ENCODE results near the gene MEGF8.

The MEGF8 gene, protein sequence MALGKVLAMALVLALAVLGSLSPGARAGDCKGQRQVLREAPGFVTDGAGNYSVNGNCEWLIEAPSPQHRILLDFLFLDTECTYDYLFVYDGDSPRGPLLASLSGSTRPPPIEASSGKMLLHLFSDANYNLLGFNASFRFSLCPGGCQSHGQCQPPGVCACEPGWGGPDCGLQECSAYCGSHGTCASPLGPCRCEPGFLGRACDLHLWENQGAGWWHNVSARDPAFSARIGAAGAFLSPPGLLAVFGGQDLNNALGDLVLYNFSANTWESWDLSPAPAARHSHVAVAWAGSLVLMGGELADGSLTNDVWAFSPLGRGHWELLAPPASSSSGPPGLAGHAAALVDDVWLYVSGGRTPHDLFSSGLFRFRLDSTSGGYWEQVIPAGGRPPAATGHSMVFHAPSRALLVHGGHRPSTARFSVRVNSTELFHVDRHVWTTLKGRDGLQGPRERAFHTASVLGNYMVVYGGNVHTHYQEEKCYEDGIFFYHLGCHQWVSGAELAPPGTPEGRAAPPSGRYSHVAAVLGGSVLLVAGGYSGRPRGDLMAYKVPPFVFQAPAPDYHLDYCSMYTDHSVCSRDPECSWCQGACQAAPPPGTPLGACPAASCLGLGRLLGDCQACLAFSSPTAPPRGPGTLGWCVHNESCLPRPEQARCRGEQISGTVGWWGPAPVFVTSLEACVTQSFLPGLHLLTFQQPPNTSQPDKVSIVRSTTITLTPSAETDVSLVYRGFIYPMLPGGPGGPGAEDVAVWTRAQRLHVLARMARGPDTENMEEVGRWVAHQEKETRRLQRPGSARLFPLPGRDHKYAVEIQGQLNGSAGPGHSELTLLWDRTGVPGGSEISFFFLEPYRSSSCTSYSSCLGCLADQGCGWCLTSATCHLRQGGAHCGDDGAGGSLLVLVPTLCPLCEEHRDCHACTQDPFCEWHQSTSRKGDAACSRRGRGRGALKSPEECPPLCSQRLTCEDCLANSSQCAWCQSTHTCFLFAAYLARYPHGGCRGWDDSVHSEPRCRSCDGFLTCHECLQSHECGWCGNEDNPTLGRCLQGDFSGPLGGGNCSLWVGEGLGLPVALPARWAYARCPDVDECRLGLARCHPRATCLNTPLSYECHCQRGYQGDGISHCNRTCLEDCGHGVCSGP (N-terminal part only)

DNA sequence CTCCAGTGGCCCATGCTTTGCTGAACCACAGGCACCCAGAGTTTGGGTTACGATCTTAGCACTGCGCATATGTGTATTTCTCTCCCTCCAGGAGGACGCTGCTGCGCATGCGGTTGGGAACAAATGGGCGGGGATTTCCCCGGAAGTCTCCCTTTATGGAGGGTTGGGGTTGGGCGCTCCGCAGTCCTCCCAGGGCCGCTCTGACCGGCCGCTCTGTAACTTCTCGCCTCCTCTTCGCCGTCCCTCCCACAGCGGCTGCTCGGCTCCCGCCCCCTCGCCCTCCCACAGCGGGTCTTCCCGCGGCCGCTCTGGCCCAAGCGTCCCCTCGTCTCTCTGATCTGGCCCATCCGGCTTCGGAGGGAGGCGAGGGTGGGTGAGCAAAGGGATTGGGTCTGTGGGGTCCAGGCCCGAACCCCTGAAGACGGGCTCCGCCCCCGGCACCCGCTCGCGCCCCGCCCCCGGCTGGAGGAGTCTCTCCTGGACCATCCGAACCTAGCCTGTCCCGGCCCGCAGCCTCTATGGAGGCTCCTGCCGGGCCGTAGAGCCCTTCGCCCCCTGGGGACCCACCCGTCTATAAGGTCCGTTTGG, at the start of gene MEGF8:
Gene MEGF8 (plus strand): TSS at position 328 of the 588 bp plus-strand sequence. CDS start 609 bp downstream, outside the sequence.
- DNase-seq = peak; percentile 99 to 100

DNA sequence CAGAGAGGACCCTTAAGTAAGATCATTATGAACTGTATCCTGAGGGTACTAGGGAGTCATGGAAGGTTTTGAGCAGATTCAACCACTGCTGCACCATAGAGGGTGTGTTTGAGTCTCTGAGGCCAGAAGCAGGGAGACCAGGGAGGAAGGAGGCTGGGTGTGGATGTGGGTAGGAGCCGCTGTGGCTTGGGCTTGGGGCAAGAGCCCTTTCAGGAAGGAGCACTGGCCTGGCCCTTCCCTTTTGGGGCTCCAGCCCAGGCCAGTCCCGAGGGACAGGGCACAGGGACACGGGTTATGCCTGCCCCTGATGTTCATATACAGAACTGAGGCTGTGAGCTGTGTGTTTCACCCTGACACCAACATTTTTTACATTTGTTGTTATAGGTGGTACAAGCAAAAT, 49.2 kb upstream of the MEGF8 start:
- DNase-seq = no peak

DNA sequence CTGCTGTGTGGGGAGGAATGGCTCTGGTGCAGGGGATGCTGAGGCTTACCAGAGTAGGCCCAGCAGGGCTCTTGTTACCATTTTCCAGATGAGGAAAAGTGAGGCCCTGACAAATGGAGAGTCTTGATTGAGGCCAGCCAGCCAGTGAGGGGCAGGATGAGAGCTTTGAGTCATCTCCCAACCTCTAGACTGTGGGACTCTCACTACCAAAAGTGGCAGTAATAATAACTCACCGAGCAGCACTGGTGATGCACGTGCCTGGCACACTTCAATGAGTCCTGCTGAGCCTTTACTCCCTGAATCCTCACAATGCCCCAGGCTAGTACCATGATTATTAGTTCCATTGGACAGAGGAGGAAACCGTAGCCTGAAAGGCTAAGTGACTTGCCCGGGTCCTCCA, 48.6 kb upstream of the MEGF8 start:
- DNase-seq = no peak

DNA sequence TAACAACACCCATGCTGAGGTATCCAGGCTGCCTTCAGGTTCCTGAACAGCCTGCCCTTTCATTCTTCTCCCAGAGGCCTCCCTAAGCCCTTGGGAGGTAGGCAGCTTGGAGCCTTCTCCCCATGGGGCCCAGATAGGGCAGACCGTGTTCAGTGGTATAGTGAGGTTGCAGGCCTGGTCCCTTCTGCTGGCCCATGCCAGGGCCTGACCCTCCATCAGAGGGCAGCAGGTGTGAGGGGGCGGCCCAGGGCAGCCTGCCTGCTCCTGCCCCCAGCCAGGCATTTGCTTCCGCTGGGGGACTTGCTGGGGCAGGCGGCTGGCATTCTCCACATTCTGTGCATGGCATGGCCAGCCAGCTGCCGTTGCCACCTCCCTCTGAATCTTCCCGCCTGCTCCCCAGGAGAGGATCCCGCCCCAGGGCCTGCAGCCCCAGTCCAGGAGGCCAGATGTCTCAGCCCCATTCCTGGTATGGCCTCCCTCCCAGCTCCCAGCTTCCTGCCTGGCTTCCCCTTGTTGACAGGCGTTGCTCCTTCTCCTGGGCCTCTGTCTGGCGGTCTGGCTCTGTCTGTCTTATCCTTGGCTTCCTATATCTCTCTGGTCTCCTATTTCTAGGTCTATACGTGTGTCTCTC, 47.5 kb upstream of the MEGF8 start:
- peak; percentile 5 to 32 for DNase-seq

DNA sequence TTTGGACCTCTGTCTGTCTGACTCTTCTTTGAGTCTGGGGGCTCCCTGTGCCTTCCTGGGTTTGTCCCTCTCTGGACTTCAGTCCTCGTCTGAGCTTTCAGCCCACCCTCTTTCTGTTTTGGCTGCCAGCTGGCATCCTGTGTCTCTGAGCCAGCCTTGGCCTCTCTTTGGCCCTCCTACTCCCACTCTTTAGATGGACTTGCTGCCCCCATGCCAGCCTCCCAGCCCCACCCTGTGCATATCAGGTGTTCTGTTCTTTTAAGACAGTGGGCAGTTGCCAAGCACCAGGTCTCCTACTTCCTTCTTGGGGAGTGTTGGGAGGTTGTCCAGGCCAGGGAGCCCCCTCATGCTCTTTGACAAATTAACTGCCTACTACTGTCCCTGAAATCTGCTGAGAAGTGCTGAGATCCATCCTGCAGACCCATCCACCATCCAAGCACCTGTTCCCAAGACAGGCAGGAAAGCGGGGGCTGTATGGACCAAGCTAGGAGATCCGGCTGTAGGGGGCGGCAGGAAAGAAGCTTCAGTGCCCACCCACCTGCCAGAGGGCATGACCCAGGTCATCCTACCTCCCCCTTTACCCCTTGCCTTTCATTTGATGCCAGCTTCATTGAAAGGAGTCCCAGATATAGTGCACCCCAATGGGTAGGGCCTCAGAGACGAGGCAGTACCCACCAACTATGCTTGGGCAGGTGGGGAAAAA, 46.8 kb upstream of the MEGF8 start:
- DNase-seq = no peak

DNA sequence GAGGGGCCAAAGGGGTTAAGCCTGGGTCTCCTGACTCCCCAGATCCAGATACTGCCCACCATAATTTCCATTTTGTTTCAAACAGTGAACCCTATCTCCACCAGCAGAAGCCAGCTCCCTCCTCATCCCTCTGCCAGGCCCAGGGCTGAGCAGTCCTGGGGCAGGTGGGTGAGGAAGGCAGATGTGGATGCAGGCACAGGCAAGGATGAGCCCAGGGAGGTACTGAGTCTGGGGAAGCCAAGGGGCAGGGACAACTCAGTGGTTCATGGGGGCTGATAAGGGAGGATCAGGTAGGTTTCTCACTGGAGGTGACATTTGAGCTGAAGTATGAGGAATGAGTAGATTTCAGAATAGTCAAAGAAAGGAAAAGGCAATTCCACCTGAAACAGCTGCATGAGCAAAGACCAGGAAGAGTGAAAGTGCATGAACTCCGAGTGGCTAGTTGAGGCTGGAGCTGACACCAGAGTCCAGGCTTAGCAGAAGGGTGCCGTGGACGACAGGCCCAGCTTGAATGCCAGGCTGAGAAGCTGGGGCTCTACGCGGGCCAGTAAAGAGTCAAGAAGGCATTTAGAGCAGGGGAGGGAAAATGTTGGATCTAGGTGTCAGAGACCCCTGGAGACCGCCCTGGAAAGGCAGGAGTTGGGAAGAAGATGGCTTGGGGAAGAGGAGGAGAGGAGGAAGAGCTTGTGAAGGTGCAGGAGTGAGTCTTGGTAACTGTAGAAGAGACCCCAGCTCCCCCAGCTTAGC, 46.1 kb upstream of the MEGF8 start:
- DNase-seq = peak in 1 of 2 experiments; percentile 74

DNA sequence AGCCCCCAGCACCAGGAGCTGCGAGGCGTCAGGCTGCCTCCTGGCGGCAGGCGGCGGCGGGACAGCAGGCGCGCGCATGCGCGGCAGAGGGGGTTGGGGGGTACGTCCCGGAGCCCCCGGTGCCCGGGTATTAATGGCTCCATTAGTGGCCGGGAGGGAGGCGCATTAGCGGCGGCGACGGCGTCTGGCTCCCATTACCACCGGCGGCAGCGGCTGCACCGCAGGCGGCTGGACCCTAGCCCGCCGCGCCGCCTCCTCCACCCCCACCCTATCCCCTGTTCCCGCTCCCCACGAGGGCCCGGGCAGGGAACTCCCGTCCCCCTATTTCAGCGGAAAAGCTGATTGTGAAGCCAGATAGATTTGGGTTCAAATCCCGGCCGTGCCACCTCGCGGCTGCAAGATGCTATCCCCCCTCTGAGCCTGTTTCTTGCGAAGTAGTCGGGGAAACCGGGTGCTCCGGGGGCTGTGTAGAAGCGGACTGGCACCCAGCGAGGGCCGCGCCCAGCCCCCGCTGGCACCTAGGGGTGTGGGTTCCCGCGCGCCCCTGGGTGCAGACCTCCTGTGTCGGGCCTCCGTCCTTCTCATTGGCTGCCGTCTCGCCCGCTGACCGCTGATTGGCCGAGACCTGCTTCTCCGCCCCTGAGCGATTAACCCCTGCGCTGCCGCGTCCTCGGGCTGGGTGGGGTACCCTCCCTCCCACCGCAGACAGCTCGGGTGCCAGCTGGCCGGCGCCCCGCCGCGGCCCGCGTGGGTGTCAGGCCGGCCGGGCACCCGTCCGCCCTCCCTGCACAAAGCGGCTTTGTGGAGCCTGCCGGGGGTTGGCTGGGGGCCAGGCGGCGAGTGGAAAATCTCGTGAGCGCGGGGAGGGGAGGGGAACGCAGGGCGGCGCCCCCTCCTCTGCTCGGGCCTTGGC, 45.3 kb upstream of the MEGF8 start:
- peak; percentile 86 to 89 for DNase-seq

DNA sequence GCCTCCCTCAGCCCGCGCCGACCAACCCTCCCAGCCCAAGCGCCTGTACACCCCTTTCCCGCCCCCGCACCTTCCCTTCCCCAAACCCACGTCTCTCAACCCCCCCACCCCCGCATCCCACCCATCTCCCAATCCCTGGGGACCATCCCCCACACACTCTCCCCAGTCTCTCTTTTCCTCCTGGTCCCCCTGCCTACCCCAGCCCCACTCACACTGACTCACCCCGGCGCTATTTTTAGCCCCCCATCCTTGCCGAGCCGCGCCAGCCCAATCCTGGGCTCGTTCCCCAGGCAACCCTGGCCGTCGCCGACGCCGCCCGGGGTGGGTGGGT, 44.7 kb upstream of the MEGF8 start:
- peak in 1 of 2 experiments; percentile 31 for DNase-seq

DNA sequence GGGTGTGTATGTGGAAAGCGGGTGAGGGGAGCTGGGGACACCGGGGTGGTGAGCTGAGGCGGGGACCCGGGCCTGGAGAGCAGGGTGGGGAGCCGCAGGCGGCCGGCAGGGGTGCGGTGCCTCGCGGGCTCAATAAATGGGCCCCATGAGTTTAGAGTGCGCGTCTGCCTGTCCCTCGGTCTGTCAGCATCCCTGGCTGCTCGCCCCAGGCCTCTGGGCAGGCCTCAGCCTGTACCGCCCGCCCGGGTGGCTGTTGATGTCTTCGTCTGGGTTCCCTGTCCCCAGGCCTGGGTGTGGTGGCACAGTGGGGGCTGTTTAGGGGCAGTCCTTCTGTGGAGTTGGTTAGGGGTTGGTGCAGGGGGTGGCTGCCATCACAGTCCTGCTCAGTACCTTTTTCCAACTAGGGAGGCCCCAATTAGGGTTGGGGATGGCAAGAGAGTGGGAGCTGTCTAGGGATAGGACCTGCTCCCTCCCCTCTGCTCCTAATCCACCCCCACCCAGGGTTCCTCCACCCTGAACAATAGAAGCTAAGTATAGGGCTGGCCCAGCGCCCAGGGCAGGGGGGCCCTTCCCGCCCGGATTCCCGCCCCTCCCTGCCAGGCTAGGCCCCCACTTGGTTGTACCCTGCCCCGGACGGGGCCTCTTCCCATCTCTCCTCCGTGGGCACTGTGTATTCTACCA, 44.1 kb upstream of the MEGF8 start:
- DNase-seq = peak; percentile 50 to 72

DNA sequence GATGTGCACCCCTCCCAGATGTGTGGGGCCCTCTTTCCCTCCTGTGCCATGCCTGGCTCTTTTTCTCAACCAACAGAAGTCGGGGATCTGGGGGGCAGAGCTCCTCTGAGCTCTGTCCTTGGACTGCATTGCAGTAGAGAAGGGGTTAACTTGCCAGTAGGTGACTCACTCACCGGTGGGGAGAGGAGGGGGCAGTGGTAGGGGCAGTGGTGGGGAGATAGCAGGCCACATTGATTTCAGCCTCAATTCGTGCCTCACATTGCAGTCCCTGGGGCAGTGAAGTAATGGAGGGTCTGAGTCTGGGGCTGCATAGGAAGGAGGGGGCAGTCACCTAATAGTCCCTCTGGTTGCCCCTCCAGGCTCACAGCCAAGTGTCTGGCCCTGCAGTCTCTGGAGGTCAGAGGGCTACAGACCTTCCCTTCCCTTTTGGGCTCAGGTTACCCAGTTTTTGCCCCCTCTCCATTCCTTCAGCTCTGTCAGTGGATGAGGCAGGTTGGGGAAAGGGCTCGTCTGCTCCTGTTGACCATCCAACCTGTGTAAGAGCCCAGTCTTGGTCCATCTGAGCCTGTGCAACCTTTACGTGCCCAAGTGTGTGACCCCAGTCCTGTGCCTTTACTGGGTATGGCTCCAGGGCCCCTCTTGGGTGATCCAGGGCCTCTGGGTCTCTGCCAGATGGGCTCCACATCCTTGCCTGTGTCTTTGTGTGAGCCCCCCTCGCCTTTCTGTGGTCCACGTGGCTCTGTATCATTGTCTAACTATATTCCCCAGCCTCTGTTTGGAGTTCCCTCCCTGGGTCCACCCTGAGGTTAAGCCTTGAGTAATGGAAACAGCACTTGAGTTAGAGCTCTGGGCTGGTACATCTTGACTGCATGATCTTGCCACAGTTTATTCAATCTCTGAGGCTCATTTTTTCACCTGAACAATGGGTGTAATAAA, 43.3 kb upstream of the MEGF8 start:
- DNase-seq = no peak

DNA sequence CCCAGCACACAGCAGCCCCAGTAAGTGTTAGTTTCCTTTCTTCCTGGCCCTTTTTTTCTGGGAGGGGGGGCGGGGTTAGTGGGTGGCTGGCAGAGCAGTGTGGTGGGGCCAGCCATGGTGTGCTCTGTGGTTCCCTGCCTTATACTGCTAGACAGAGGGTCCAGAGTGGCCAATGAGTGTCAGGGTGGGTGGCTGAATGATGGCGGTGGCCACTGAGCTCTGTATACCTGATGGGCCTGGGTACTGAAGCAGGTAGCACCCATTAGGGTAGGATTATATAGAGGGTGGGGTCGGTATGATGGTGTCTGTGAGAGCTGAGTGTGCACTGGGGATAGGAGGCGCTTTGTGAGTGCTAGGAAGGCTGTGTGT, 42.6 kb upstream of the MEGF8 start:
- no peak for DNase-seq

DNA sequence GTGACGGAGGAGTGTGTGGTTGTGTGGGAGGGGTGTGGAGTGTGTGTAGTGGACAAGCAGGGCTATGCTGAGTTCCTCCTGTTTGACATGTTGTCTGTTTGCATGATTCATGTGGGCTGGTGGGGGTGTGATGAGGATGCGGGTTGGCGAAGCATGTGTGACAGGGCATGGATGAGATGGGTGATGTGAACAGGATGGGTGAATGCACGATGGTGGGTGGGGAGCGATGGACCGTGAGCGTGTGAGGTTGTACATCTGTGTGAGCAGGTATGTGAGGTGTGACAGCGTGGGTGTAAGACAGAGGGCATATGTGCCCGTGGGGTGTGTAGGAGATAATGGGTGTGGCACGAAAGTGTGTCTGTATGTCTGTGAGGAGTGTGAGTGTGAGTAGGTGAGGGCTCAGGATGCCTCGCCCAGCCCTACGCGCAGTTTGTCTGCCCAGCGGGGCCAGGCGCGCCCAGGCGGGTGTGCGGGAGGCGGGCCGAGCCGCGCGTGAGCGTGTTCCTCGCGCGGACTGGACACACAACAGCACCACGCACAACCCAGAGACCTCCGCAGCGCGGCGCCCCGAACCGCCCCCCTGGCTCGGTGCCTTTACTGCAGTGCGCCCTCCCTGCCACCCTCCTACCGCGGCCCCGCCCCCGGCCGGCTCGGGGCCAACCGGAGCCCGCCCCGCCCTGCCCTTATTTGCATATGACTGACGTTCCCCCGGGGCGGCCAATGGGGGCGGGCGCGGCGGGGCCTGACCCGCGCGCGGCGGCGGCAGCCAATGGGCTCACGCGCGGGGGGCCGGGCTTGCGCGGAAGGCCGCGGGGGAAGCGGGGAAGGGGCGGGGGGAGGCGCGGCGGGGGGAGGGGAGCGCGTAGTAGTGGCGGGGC, 42.0 kb upstream of the MEGF8 start:
- peak; percentile 87 to 88 for DNase-seq

DNA sequence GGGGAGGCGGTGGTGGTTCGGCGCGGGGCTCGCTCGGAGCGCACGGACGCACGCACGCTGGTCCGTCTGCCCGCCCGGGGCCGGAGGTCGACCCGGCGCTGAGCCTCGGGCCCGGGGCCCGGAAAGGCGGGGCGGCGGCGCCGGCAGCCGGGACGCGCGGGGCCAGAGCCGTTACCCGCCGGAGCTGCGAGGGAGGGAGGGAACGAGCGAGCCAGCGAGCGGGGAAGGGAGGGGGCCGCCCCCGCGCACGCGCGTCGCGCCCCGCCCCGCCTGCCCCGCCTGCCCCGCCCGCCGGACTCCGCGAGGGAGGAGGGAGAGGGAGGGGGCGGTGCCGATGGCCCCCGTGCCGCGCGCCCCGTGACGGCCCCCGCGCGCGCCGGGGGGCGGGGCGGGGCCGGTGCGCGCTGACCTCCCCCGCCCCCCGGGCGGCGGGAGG, 41.4 kb upstream of the MEGF8 start:
- DNase-seq = peak; percentile 51 to 53

DNA sequence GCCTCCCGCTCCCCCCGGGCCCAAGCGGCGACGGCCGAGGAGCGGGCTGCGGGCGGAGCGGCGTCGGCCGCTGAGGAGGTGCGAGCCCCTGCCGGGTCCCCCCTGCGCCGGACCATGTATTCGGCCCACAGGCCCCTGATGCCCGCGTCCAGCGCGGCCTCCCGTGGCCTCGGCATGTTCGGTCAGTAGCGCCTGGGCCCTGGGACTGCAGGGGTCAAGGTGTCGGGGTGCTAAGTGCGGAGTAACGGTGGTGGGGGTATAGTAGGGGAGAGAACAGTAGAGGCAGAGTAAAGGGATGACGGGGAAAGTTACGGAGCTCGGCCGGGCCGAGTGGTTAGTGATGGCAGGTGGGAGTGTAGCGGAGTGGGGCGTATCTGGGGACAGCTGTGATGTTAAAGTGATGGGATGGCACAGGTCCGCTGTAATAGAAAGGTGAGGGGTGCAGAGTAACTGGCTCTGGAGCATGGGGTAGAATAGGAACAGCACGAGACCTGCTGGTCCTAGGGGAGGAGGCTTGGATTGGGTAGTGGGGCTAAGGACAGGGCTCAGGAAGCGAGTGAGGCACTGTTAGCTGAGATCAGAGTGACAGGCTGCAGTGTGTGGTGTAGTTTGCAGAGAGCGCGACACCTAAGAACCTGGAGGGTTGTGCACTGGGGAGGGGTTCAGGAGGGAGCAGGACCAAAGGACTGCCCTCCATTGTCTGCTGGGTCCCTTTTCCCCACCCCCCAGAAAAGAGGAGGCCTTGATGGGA, 40.7 kb upstream of the MEGF8 start:
- no peak for DNase-seq

DNA sequence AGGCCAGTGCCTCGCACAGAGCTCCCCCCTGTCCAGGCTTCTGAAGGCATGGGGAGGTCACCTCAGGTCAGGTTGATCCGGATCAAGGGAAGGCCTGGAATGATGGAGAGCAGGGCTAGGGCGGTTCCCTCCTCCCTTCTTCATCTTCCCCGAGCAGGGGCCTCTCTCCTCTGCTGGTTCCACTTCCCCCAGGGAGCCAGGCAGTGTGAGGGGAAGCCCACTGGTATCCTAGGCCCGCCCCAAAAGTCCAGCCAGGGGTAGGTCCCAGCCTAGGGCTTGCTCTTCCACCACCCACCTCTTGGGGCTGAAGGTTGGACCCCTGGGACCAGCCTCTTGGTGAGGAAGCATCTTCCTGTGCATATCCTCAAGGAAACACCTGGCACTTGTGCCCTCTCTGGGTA, 39.9 kb upstream of the MEGF8 start:
- DNase-seq = no peak

DNA sequence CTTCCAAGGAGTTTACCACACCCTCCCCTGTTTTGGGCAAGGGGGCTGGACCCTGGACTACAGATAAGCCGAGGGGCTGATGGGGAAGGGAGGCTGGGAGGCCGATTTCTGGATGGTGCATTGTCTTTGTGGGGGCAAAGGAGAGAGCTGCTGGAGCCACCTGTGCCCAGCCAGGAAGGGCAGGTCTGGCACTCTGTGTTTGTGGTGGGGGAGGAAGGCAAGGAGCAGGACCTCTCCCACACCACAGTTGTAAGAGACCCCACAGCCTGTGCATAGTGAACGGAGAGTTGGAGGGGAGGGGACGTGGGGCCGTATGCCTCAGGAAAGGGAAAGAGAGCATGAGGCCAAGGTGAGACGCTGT, 39.5 kb upstream of the MEGF8 start:
- DNase-seq = no peak
